Stimulated activated memory B cell treated with anti-CD40 and anti-IgM and Interleukin-4, amounts not matched to agents 10 μg/mL and 1 μg/mL and 100 μg/mL, for 72 hours (primary cell): ENCODE measurements around the gene HSPA12A.

ENCODE experiments used
- ATAC-seq: fragments of 150-1000 bp; cut with Tn5 transposase; 2 replicates; pipeline ENCODE4 v1.10.0; 2021
- H3K27ac Mint-ChIP-seq: one replicate; pipeline ENCODE4 v1.8.0; 2022; ENCODE audit warnings: mild to moderate bottlenecking, mixed read lengths
- H3K27me3 Mint-ChIP-seq: one replicate; pipeline ENCODE4 v1.8.0; 2022; ENCODE audit warnings: mixed read lengths
- H3K36me3 Mint-ChIP-seq: one replicate; pipeline ENCODE4 v1.8.0; 2022; ENCODE audit warnings: mixed read lengths
- H3K4me1 Mint-ChIP-seq: one replicate; pipeline ENCODE4 v1.8.0; 2022; ENCODE audit warnings: mixed read lengths
- H3K4me3 Mint-ChIP-seq: one replicate; pipeline ENCODE4 v1.8.0; 2022; ENCODE audit warnings: mild to moderate bottlenecking, moderate library complexity, mixed read lengths
- H3K9me3 Mint-ChIP-seq: one replicate; pipeline ENCODE4 v1.8.0; 2022; ENCODE audit warnings: mixed read lengths

Gene HSPA12A

GRCh38 chr10:116685807-116686206 is 56.6 kb downstream of the HSPA12A start:
- no peaks in the 10 kb centered on the region for H3K9me3 Mint-ChIP-seq
- H3K4me1 Mint-ChIP-seq = no peaks in the 10 kb centered on the region
- H3K4me3 Mint-ChIP-seq = no peak overlapping the region
- H3K27me3 Mint-ChIP-seq = peaks cover 10% of the 10 kb centered on the region
- no peaks in the 10 kb centered on the region for H3K36me3 Mint-ChIP-seq
- no peak for ATAC-seq
- no peak overlapping the region for H3K27ac Mint-ChIP-seq

DNA sequence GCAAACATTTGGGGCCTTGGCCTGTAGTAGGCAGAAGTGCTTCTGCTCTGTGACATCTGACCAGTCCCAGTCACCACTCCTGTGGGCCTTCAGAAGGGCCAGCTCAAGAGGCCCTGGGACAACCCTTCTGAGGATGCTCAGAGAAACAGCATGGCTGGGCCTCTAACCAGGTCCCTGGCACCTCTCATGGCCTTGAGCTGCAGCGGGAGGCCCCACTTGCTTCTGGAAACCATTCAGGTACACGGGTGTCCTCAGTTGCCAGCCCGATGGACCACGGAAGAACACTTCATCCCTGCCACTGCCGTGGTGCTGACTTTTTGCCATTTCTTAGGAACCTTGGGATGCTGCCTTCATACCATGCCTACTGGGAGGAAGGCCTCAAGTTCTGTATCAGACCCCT is 57.6 kb downstream of the HSPA12A start:
- H3K27me3 Mint-ChIP-seq = peaks cover 10% of the 10 kb centered on the region
- no peaks in the 10 kb centered on the region for H3K36me3 Mint-ChIP-seq
- no peaks in the 10 kb centered on the region for H3K9me3 Mint-ChIP-seq
- H3K27ac Mint-ChIP-seq = no peak overlapping the region
- no peak overlapping the region for H3K4me3 Mint-ChIP-seq
- ATAC-seq = no peak
- H3K4me1 Mint-ChIP-seq = no peaks in the 10 kb centered on the region

- Mint-ChIP-seq H3K4me3 (no peak overlapping the region), H3K27ac (no peak overlapping the region), H3K27me3 (peaks cover 10% of the 10 kb centered on the region), H3K9me3 (no peaks in the 10 kb centered on the region), H3K36me3 (no peaks in the 10 kb centered on the region), H3K4me1 (no peaks in the 10 kb centered on the region)
- no peak for ATAC-seq
Observed at GRCh38 chr10:116683821-116684220, 58.5 kb downstream of the HSPA12A start.

DNA sequence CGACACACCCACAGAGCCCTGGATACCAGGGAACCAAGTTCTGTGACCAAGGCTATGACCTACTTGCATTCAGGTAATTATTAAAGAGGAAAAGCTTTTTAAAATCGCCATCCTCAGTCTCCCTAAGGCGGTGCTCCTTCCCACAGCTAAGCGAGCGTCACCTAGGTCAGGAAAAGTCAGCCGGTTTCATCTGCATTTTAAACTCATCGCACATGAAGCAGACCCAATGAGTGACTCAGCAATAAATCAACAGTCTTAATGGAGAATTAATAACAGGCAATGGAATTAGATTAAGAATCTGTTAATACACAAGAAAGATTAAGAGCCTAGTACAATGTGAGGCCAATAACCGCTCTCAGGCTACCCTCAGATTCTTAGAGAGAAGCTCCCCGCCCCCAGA is 59.2 kb downstream of the HSPA12A start:
- Mint-ChIP-seq H3K27ac (no peak overlapping the region), H3K9me3 (no peaks in the 10 kb centered on the region)
- no peak for ATAC-seq

GRCh38 chr10:116679351-116679750 is 63.0 kb downstream of the HSPA12A start:
- Mint-ChIP-seq H3K4me3 (no peak overlapping the region), H3K27ac (no peak overlapping the region), H3K36me3 (no peaks in the 10 kb centered on the region), H3K27me3 (no peaks in the 10 kb centered on the region), H3K4me1 (no peaks in the 10 kb centered on the region), H3K9me3 (no peaks in the 10 kb centered on the region)
- ATAC-seq = no peak

More for the DNA sequence above, 59.2 kb downstream of the HSPA12A start:
- Mint-ChIP-seq H3K27me3 (peaks cover 10% of the 10 kb centered on the region), H3K4me1 (no peaks in the 10 kb centered on the region), H3K36me3 (no peaks in the 10 kb centered on the region), H3K4me3 (no peak overlapping the region)

DNA sequence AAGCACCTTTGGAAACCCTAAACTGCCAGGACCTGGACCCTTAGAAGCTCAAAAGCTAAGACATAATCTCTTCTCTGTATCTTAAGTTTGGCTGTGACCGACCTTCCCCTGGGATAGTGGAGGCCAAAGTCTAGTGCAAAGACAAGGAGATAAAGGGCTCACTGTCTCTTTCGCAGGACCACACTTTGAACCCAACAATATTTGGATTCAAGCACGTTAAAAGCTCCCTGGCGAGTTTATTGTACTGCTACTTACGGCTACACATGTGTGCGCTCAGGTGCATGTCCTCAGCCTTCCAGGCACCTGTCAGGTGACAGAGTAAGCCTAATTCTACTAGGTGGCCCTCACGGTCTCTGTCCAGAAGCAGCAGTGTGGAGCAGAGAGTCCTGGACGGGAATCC is 65.7 kb downstream of the HSPA12A start:
- ATAC-seq = no peak
- Mint-ChIP-seq H3K9me3 (no peaks in the 10 kb centered on the region), H3K36me3 (no peaks in the 10 kb centered on the region), H3K4me3 (no peak overlapping the region), H3K27ac (no peak overlapping the region), H3K27me3 (no peaks in the 10 kb centered on the region), H3K4me1 (no peaks in the 10 kb centered on the region)

DNA sequence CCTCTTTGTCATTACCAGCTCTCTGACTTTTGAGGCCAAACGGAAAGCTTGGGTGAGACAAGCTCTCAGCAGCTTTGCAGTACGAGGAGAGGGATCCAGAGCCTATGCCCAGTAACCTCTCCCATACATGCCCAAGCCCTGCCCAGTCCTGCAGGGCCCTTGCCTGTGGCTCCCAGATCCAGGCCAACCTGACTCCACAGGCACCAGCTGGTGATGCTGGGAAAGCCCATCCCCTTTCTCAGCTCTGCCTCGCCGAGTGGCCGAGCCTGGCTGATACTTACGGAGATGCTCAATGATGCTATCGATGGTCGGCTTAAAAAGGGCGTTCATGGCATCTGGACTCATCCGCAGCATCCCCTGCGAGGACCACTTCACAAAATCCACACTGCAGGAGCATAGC is 66.2 kb downstream of the HSPA12A start:
- no peaks in the 10 kb centered on the region for H3K27me3 Mint-ChIP-seq
- H3K4me3 Mint-ChIP-seq = no peak overlapping the region
- no peaks in the 10 kb centered on the region for H3K36me3 Mint-ChIP-seq
- no peaks in the 10 kb centered on the region for H3K9me3 Mint-ChIP-seq
- H3K27ac Mint-ChIP-seq = no peak overlapping the region
- H3K4me1 Mint-ChIP-seq = no peaks in the 10 kb centered on the region
- no peak for ATAC-seq

GRCh38 chr10:116674901-116675423 is 67.4 kb downstream of the HSPA12A start:
- H3K27me3 Mint-ChIP-seq = peaks cover 8% of the 10 kb centered on the region
- no peak overlapping the region for H3K27ac Mint-ChIP-seq
- no peaks in the 10 kb centered on the region for H3K36me3 Mint-ChIP-seq

DNA sequence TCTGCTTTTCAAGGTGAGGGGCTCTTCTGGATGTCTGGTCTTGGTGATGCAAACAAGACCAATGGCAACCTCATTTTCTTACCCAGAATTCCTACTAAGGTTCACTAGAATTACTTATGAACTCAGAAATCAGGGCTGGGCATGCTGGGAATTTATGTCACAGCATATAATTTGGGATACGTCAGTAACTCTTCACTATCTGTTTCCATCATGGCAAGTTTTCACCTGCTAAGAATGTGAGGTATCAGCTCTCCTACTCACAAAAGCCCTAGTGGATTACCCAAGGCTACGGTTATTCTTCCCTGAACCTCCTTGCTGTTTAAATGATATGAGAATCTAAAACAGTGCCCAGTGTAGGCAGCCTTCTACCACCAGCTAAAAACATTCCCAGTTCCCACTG is 68.5 kb downstream of the HSPA12A start:
- Mint-ChIP-seq H3K9me3 (no peaks in the 10 kb centered on the region), H3K36me3 (no peaks in the 10 kb centered on the region), H3K4me3 (no peak overlapping the region), H3K27me3 (peaks cover 8% of the 10 kb centered on the region), H3K27ac (no peak overlapping the region), H3K4me1 (no peaks in the 10 kb centered on the region)
- ATAC-seq = no peak

More at GRCh38 chr10:116674901-116675423, 67.4 kb downstream of the HSPA12A start:
- no peaks in the 10 kb centered on the region for H3K9me3 Mint-ChIP-seq
- no peaks in the 10 kb centered on the region for H3K4me1 Mint-ChIP-seq
- H3K4me3 Mint-ChIP-seq = no peak overlapping the region
- peak; percentile 42 for ATAC-seq

DNA sequence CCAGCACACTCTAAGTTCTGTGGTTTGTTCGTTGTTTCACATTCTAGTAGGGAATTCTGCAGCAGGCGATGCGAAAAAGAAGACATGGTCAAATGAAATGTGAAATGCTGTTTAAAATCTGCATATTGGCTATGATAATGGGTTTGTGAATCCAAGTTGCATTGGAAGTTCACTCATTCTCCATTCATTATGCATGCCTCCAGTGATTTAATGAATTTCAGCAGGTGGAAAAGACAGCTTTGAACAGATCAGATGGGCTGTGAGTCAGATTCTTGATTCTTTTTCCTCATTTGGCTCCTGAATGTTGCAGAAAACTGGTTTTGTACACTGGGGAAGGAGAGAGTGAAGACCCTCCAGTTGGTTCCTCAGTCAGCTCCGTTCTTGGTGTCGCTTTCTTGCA is 69.5 kb downstream of the HSPA12A start:
- Mint-ChIP-seq H3K36me3 (no peaks in the 10 kb centered on the region), H3K27me3 (peaks cover 8% of the 10 kb centered on the region), H3K27ac (no peak overlapping the region), H3K9me3 (no peaks in the 10 kb centered on the region), H3K4me3 (no peak overlapping the region), H3K4me1 (no peaks in the 10 kb centered on the region)
- ATAC-seq = no peak

DNA sequence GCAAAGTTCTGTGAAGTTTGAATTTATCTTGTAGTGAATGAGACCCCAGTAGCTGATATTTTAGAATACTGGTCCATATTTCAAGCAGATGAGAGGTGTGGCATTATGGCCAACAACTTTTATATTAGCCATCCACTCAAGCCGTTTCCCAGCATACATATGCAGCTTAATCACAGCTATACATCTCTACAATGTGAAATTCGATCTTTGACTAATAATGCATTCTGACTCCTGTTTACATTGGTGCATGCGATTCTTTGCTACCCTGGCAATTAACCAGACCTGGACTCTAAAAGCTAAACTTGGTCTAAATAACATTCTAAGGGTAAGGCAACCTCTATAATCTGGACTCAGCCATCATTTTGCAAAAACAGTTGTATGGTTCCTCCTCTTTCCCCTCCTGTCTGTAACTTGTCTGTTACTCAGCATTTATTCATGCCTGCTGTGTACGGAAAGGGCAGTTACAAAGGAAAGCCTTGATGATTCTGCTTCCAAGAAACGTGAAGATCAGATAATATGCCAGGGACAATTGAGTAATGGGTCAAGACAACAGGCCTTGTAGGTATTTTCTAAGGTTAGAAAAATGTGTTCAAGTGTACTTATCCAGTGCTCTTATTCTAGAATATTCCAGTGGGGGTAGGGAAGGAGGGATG is 71.0 kb downstream of the HSPA12A start:
- Mint-ChIP-seq H3K4me3 (no peak overlapping the region), H3K27ac (no peak overlapping the region), H3K4me1 (no peaks in the 10 kb centered on the region), H3K9me3 (peaks cover 3% of the 10 kb centered on the region), H3K36me3 (no peaks in the 10 kb centered on the region), H3K27me3 (peaks cover 8% of the 10 kb centered on the region)
- ATAC-seq = no peak

- no peak for ATAC-seq
- H3K36me3 Mint-ChIP-seq = no peaks in the 10 kb centered on the region
- H3K4me1 Mint-ChIP-seq = no peaks in the 10 kb centered on the region
- H3K9me3 Mint-ChIP-seq = peaks cover 3% of the 10 kb centered on the region
- no peak overlapping the region for H3K4me3 Mint-ChIP-seq
- H3K27me3 Mint-ChIP-seq = peaks cover 8% of the 10 kb centered on the region
- H3K27ac Mint-ChIP-seq = no peak overlapping the region
Observed at GRCh38 chr10:116670706-116671105, 71.7 kb downstream of the HSPA12A start.

GRCh38 chr10:116669832-116670644 is 72.3 kb downstream of the HSPA12A start:
- Mint-ChIP-seq H3K4me3 (no peak overlapping the region), H3K27me3 (peaks cover 8% of the 10 kb centered on the region), H3K4me1 (no peaks in the 10 kb centered on the region), H3K27ac (no peak overlapping the region), H3K36me3 (no peaks in the 10 kb centered on the region), H3K9me3 (peaks cover 3% of the 10 kb centered on the region)
- no peak for ATAC-seq

DNA sequence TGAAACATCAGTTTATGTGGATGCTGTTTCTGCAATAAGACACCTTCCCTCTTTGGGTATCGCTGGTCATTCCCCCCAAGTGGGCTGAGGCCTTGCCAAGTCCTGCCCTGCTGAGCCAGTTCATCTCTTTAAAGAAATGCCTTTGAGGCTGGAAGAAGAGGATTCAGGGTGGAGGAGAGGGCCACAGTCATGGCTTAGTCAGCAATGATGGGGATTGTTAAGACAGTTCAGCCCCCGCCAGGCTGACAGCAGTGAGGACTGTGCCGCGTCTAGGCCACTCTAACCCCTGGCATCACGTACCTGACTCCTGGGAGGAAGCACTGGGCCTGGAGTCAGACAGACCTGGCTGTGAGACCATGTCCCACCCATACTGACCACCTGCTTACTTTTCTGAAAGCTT is 73.3 kb downstream of the HSPA12A start:
- ATAC-seq = no peak
- H3K27ac Mint-ChIP-seq = no peak overlapping the region
- no peak overlapping the region for H3K4me3 Mint-ChIP-seq
- peaks cover 8% of the 10 kb centered on the region for H3K27me3 Mint-ChIP-seq
- peaks cover 3% of the 10 kb centered on the region for H3K9me3 Mint-ChIP-seq
- H3K36me3 Mint-ChIP-seq = no peaks in the 10 kb centered on the region
- no peaks in the 10 kb centered on the region for H3K4me1 Mint-ChIP-seq

GRCh38 chr10:116668446-116668845 is 73.9 kb downstream of the HSPA12A start:
- H3K36me3 Mint-ChIP-seq = no peaks in the 10 kb centered on the region
- H3K9me3 Mint-ChIP-seq = peaks cover 3% of the 10 kb centered on the region
- ATAC-seq = no peak
- H3K27ac Mint-ChIP-seq = no peak overlapping the region
- no peak overlapping the region for H3K4me3 Mint-ChIP-seq
- H3K27me3 Mint-ChIP-seq = peaks cover 8% of the 10 kb centered on the region
- no peaks in the 10 kb centered on the region for H3K4me1 Mint-ChIP-seq

DNA sequence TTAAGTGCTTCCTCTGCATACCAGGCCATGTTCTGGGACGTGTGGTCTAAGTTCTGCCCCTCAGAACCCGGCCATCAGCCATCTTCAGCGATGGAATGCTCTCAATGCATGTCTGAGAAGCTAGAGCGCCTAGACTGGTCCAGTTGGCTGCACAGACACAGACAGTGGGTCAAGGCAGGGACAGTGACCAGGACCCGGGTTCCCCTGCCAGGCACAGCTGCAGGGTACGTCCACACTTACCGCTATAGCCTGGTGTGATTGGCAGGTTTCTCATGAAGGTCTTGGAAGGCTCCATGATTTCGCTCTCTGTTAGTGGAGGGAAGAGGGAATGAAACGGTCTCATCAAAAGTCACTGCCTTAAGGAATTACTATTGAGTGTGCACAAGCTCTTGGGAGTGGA is 74.3 kb downstream of the HSPA12A start:
- Mint-ChIP-seq H3K27me3 (peaks cover 8% of the 10 kb centered on the region), H3K4me3 (no peak overlapping the region), H3K4me1 (no peaks in the 10 kb centered on the region), H3K9me3 (peaks cover 3% of the 10 kb centered on the region), H3K27ac (no peak overlapping the region), H3K36me3 (no peaks in the 10 kb centered on the region)
- no peak for ATAC-seq
